Measurements from ENCODE around the gene PARD3B. TPM values are rescaled to one million over a fixed set of nuclear protein-coding genes. Genes with fewer than 3 reads are reported as not detected.

PARD3B gene
- total and polyA plus RNA-seq, 2 experiments from 2014 or later = 3.5 to 4.4 TPM

- Histone ChIP-seq H3K36me3 (ENCODE audit: insufficient read depth) (no peaks in the 10 kb centered on the region), H3K27ac (ENCODE audit: low read depth) (no peak overlapping the region), H3K79me2 (replicated peaks; ENCODE audit: insufficient read depth) (no peaks in the 10 kb centered on the region), H2AFZ (no peak overlapping the region), H3K4me2 (no peak overlapping the region), H3F3A (replicated peaks; ENCODE audit: low read depth) (no peaks in the 10 kb centered on the region), H3K9me2 (ENCODE audit: insufficient read depth) (peaks cover 3% of the 10 kb centered on the region), H3K4me3 (no peak overlapping the region), H4K20me1 (replicated peaks; ENCODE audit: insufficient read depth) (no peaks in the 10 kb centered on the region), H3K4me1 (ENCODE audit: insufficient read depth) (no peaks in the 10 kb centered on the region), H3K27me3 (ENCODE audit: insufficient read depth) (no peaks in the 10 kb centered on the region)
- H3K4me1 Mint-ChIP-seq = peaks cover 4% of the 10 kb centered on the region; the same call in 2 of the 3 replicates
- no peaks in the 10 kb centered on the region for H3K36me3 Mint-ChIP-seq (ENCODE audit: low read depth)
- H3K27me3 Mint-ChIP-seq (ENCODE audit: insufficient read depth, low read depth, poor library complexity) = peaks cover 4% of the 10 kb centered on the region
- DNase-seq (ENCODE audit: low spot score) (no peak), ATAC-seq (no peak)
- H3K4me3 Mint-ChIP-seq = no peak overlapping the region
- no peaks in the 10 kb centered on the region for H3K9me3 Mint-ChIP-seq
- H3K27ac Mint-ChIP-seq = no peak overlapping the region
- TF ChIP-seq NANOG (IDR thresholded peaks at IDR 0.05; ENCODE audit: borderline replicate concordance) (no peak), CREB1 (CRISPR knock-in tag; IDR thresholded peaks at IDR 0.05; ENCODE audit: low read depth) (no peak), JUNB (IDR thresholded peaks at IDR 0.05; ENCODE audit: unreplicated experiment) (no peak), ZNF462 (CRISPR knock-in tag; IDR thresholded peaks at IDR 0.05) (no peak), STAT1 (IDR thresholded peaks at IDR 0.05; ENCODE audit: unreplicated experiment) (no peak), ETS1 (IDR thresholded peaks at IDR 0.05) (no peak), EZH2phosphoT487 (IDR thresholded peaks at IDR 0.05; ENCODE audit: unreplicated experiment) (no peak), EZH2 (IDR thresholded peaks at IDR 0.05; ENCODE audit: low read depth, unreplicated experiment) (no peak), POLR2AphosphoS5 (IDR thresholded peaks at IDR 0.05; ENCODE audit: low read depth) (no peak), ZNF331 (CRISPR knock-in tag; IDR thresholded peaks at IDR 0.05; ENCODE audit: low read depth) (no peak), ZNF114 (CRISPR knock-in tag; IDR thresholded peaks at IDR 0.05) (no peak)
- TF ChIP-seq, protein P1, sequence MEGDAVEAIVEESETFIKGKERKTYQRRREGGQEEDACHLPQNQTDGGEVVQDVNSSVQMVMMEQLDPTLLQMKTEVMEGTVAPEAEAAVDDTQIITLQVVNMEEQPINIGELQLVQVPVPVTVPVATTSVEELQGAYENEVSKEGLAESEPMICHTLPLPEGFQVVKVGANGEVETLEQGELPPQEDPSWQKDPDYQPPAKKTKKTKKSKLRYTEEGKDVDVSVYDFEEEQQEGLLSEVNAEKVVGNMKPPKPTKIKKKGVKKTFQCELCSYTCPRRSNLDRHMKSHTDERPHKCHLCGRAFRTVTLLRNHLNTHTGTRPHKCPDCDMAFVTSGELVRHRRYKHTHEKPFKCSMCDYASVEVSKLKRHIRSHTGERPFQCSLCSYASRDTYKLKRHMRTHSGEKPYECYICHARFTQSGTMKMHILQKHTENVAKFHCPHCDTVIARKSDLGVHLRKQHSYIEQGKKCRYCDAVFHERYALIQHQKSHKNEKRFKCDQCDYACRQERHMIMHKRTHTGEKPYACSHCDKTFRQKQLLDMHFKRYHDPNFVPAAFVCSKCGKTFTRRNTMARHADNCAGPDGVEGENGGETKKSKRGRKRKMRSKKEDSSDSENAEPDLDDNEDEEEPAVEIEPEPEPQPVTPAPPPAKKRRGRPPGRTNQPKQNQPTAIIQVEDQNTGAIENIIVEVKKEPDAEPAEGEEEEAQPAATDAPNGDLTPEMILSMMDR (conservative IDR thresholded peaks at IDR 0.05; ENCODE audit: low read depth in 2 of 2) = no peak
- TF ChIP-seq, protein P2, sequence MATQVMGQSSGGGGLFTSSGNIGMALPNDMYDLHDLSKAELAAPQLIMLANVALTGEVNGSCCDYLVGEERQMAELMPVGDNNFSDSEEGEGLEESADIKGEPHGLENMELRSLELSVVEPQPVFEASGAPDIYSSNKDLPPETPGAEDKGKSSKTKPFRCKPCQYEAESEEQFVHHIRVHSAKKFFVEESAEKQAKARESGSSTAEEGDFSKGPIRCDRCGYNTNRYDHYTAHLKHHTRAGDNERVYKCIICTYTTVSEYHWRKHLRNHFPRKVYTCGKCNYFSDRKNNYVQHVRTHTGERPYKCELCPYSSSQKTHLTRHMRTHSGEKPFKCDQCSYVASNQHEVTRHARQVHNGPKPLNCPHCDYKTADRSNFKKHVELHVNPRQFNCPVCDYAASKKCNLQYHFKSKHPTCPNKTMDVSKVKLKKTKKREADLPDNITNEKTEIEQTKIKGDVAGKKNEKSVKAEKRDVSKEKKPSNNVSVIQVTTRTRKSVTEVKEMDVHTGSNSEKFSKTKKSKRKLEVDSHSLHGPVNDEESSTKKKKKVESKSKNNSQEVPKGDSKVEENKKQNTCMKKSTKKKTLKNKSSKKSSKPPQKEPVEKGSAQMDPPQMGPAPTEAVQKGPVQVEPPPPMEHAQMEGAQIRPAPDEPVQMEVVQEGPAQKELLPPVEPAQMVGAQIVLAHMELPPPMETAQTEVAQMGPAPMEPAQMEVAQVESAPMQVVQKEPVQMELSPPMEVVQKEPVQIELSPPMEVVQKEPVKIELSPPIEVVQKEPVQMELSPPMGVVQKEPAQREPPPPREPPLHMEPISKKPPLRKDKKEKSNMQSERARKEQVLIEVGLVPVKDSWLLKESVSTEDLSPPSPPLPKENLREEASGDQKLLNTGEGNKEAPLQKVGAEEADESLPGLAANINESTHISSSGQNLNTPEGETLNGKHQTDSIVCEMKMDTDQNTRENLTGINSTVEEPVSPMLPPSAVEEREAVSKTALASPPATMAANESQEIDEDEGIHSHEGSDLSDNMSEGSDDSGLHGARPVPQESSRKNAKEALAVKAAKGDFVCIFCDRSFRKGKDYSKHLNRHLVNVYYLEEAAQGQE (IDR thresholded peaks at IDR 0.05; ENCODE audit: unreplicated experiment) = no peak
Measured at GRCh38 chr2:205119136-205119535, 573.9 kb downstream of the PARD3B start.
